DOHH2 (cell line): ENCODE data around the gene L3MBTL4.

Experiments used
- EZH2phosphoT487 ChIP-seq: fragments of 200-600 bp; sonication (generic); IDR thresholded peaks from 2 replicates; pipeline ENCODE4 v1.6.1; 2017; ENCODE audit warnings: borderline replicate concordance, mild to moderate bottlenecking, antibody characterized with exemption, low read length, moderate library complexity, mixed read lengths
- TF ChIP-seq, protein P1 (sequence below): fragments of 200-600 bp; sonication (generic); IDR thresholded peaks from one replicate; pipeline ENCODE4 v1.5.1; 2014; ENCODE audit warnings: antibody characterized with exemption, mild to moderate bottlenecking, low read depth, low read length; ENCODE audit not compliant: poor library complexity, severe bottlenecking

DNA sequence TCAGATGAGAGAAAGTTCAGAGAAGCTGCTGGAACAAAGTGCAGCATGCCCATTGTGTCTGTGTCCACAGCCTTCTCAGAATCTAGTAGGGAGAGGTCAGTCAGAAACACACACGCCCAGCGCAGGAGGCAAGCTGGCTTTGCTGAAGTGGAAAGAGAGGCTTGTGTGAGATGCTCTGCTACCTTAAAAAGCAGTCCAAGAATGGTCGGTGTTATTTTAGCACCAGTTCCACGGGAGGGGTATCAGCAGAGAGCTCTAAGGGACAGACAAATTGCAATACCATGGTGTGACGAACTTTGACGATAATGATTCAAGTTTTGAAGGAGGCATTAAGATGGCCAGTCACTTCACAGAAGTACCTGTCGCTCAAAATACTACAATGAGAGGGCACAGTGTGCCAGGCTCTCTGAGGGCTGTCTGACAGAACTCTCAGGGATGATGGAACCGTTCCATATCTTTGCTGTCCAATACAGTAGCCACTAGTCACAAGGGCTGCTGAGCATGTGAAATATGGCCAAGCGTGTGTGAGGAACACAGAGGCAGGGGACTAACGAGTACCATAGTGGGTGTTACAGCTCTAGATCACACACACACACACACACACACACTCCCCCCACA, 281.9 kb downstream of the L3MBTL4 start:
- TF ChIP-seq, protein P1, sequence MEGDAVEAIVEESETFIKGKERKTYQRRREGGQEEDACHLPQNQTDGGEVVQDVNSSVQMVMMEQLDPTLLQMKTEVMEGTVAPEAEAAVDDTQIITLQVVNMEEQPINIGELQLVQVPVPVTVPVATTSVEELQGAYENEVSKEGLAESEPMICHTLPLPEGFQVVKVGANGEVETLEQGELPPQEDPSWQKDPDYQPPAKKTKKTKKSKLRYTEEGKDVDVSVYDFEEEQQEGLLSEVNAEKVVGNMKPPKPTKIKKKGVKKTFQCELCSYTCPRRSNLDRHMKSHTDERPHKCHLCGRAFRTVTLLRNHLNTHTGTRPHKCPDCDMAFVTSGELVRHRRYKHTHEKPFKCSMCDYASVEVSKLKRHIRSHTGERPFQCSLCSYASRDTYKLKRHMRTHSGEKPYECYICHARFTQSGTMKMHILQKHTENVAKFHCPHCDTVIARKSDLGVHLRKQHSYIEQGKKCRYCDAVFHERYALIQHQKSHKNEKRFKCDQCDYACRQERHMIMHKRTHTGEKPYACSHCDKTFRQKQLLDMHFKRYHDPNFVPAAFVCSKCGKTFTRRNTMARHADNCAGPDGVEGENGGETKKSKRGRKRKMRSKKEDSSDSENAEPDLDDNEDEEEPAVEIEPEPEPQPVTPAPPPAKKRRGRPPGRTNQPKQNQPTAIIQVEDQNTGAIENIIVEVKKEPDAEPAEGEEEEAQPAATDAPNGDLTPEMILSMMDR = no peak
- no peak for TF ChIP-seq EZH2phosphoT487
